ENCODE data around the gene GAS6. TPM values are rescaled to one million over a fixed set of nuclear protein-coding genes. Genes with fewer than 3 reads are reported as not detected.

The GAS6 gene
- total RNA-seq, 4 donors from 2014 or later: 317 to 697 (median 547) TPM

GRCh38 chr13:113787694-113788093 lies 76.2 kb downstream of the GAS6 start:
- Histone ChIP-seq H3K4me3 (no peak overlapping the region), H3K36me3 (no peaks in the 10 kb centered on the region), H3K27ac (no peak overlapping the region), H3K27me3 (no peaks in the 10 kb centered on the region), H3K4me1 (no peaks in the 10 kb centered on the region), H3K9me3 (no peaks in the 10 kb centered on the region)
- TF ChIP-seq CTCF (IDR thresholded peaks at IDR 0.05) (no peak), POLR2A (IDR thresholded peaks at IDR 0.05) (no peak), EP300 (IDR thresholded peaks at IDR 0.05) (no peak)
- WGBS, 2 donors: 72 to 80% methylated on average over 11 of the region's 12 CpGs
- DNase-seq (ENCODE audit: low spot score in 2 of 2): no peak

GRCh38 chr13:113786262-113786841 lies 77.5 kb downstream of the GAS6 start:
- no peaks in the 10 kb centered on the region for H3K9me3 ChIP-seq
- H3K4me3 ChIP-seq: no peak overlapping the region
- H3K27me3 ChIP-seq: no peaks in the 10 kb centered on the region
- 83 to 90% methylated on average over 17 of the region's 17 CpGs for WGBS, 2 donors
- no peaks in the 10 kb centered on the region for H3K36me3 ChIP-seq
- H3K27ac ChIP-seq: no peak overlapping the region
- TF ChIP-seq CTCF (IDR thresholded peaks at IDR 0.05) (no peak), EP300 (IDR thresholded peaks at IDR 0.05) (no peak), POLR2A (IDR thresholded peaks at IDR 0.05) (no peak)
- no peak for DNase-seq (ENCODE audit: low spot score in 2 of 2)
- H3K4me1 ChIP-seq: no peaks in the 10 kb centered on the region

GRCh38 chr13:113785051-113786010 lies 78.5 kb downstream of the GAS6 start:
- no peak for DNase-seq (ENCODE audit: low spot score in 2 of 2)
- no peaks in the 10 kb centered on the region for H3K36me3 ChIP-seq

GRCh38 chr13:113784645-113785024 lies 79.2 kb downstream of the GAS6 start:
- no peaks in the 10 kb centered on the region for H3K4me1 ChIP-seq
- DNase-seq (ENCODE audit: low spot score in 2 of 2): no peak
- TF ChIP-seq CTCF (IDR thresholded peaks at IDR 0.05) (no peak), EP300 (IDR thresholded peaks at IDR 0.05) (no peak), POLR2A (IDR thresholded peaks at IDR 0.05) (no peak)
- H3K4me3 ChIP-seq: no peak overlapping the region
- H3K27me3 ChIP-seq: no peaks in the 10 kb centered on the region
- WGBS, 2 donors: 73 to 79% methylated on average over 4 to 5 of the region's 5 CpGs
- no peak overlapping the region for H3K27ac ChIP-seq
- no peaks in the 10 kb centered on the region for H3K36me3 ChIP-seq
- no peaks in the 10 kb centered on the region for H3K9me3 ChIP-seq

More at GRCh38 chr13:113785051-113786010, 78.5 kb downstream of the GAS6 start:
- WGBS, 2 donors: 75 to 84% methylated on average over 19 of the region's 19 CpGs
- Histone ChIP-seq H3K27ac (no peak overlapping the region), H3K27me3 (no peaks in the 10 kb centered on the region), H3K9me3 (no peaks in the 10 kb centered on the region), H3K4me1 (no peaks in the 10 kb centered on the region), H3K4me3 (no peak overlapping the region)
- TF ChIP-seq EP300 (IDR thresholded peaks at IDR 0.05): no peak
- TF ChIP-seq POLR2A (IDR thresholded peaks at IDR 0.05): no peak
- TF ChIP-seq CTCF (IDR thresholded peaks at IDR 0.05): no peak
